ENCODE results near the gene COMMD1.

Gene COMMD1

DNA sequence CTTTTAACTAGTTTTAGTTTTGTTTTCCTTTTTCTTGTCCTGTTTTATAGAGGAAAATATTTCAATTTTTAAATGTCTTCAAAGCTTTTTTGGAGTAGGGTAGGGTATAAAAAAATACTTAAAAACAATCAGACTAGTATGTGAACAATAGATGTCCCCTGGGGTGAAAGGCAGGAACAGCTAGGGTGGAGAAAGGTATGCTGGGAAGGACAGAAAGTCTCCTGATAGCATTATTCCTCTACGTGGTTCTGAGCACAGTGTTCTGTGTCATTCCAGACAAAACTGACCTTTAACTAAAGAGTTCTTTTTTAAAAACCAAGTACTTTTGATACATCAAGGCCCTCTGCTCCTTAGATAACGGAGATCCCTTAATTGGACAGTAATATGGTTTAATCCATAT, 258.4 kb downstream of the COMMD1 start:
- no peak for DNase-seq (ENCODE audit: low read depth in 4 of 4, low spot score in 1 of 4)

DNA sequence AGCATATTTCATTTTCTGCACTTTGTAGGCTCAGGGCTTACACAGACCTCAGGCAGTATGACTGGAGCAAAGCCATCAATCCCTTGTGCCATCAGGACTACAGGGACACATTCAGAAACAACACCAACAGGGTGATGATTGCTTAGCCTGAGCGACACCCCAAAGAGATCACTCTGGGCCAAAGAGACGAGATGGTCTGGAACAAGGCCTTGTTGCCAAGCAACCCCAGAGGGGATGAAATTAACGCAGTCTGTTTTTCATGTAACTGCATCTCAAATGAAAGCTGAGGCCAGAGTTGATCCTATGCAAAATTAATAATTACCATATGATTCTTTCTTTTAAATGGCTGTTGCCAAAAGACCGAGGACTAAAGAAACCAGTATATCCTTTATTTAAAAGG, 270.3 kb downstream of the COMMD1 start:
- no peak for DNase-seq (ENCODE audit: low read depth in 4 of 4, low spot score in 1 of 4)

DNA sequence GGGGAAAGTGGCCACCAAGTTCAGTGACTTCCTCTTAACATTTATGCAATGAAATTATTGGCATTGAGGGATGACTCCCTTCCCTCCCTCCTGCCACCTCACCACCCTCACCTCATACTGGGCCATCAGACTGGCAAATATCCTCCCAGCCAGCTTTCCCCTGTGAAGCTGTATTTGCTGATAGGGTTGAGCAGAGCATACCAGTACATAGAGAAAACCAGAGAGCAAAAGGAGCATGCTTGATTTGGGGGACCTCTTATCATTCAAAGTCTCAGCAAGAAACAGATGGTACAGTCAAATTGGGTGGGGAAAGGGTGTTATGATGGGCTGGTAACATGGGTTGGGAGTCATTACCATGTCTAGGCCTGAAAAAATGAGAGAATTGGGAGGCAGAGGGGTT, 271.3 kb downstream of the COMMD1 start:
- no peak for DNase-seq (ENCODE audit: low read depth in 4 of 4, low spot score in 1 of 4)

DNA sequence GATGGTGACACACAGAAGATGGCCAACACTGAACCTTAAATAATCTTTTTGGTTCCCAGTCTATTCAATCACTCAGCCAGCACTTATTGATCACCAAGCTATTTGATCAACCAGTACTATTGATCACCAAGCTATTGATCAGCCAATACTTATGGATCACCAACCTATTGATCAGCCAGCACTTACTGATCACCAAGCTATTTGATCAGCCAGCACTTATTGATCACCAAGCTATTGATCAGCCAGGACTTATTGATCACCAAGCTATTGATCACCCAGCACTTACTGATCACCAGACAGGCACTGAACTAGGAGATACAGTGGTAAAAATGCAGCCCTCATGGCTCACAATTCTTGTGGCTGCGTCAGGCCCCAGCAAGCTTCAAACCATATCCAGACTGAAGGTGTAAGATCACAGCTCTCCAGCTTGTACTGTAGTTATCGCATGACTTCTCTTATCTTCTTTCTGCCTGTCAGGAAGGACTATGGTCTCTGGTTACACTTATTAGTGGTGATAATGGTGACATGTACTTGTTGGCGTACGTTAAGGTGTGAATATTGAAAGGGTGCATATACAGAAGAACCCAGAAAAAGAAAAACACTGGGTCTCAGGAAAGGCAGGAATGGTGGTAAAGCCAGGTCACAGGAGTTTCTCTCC, 272.0 kb downstream of the COMMD1 start:
- DNase-seq (ENCODE audit: low read depth in 4 of 4, low spot score in 1 of 4), result no peak

DNA sequence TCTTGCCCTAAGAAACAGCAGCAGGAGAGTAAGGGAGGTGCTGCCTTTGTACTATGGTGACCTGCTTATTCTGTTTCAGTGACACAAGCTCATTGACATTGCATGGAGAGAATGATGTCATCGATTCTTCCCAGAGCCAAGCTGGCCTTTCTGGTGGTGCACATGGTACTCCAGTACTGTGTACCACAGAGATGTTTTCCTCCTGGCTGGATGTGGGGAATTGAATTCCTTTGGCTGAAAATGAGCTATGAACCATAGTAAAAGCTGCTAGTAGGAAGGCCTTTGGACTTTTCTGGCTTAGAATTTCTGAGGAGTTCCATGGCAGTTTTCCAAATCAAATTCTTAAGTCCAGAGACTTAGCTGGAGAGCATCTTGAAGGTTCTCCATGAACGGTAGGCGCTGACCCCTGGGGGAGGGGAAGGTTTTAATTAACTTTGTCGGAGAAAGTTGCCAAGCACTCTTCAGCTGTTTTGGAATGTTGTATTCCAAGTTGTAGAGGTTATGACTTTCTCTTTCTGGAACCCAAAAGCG, 273.3 kb downstream of the COMMD1 start:
- no peak for DNase-seq (ENCODE audit: low read depth in 4 of 4, low spot score in 1 of 4)

DNA sequence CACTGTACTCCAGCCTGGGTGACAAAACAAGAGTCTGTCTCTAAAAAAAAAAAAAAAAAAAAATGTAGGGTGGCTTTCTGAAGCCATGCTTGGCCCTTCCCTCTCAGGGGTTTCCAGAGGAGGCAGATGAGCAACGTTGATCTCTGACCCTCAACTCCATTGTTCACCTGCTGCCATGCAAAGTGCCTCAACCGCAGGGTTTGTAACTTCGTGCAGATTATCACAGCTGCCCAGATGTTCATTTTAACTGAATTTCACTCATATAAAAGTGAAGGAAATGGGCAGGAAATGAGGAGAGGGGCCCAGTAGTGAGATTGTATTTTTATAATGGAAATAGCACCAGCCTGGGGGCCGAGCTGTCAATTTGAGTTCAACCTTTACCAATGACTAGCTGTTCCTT, 275.5 kb downstream of the COMMD1 start:
- DNase-seq (ENCODE audit: low read depth in 4 of 4, low spot score in 1 of 4), result no peak

DNA sequence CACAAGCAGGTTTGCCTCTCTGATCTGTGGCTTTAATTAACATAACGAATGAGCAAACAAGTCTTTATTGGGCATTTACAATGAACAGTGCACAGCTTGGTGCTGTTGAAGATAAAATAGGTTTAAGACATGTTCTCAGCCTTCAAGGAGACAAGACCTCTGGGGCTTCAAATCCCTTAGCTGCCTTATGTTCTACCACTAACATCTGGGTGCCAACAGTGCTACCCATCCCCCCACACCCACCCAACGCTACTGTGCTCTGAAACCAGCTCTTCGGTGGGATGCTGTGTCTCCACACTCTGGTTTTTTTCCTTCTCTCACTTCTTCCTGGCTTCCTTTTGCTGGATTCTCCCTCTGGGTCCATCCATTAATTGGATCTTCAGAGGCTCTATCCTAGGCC, 276.4 kb downstream of the COMMD1 start:
- no peak for DNase-seq (ENCODE audit: low read depth in 4 of 4, low spot score in 1 of 4)

DNA sequence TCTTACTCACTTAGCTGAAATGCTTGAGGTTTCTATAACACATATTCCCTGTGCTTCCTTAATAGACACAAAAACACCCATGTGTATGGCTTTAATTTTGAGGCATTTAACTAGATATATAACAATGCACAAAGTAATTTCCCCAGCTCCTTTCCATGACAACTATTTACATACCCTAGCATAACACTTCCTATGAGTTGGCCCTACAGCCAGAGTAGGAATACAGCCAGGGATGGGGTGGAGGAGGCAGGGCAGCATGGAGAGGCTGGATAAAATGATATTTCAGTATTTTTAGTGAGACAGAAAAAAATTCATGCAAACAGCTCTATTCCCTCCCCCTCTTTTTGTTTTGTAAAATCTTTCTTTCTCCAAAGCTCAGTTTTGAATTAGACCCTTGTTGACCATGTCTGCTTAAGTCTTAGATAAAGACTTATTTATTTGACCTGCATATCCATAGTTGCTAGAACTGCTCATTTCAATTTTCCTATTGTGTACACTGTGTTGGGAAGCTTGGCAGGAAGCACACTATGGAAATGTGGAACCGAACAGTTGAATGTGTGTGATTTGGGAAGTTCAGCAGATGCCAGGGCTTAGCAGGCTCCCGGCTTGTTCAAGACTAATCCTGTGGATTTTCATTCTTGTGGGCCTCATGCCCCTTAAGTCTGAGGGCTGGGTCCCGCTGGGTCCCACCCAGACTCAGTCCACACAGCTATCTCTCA, 279.2 kb downstream of the COMMD1 start:
- no peak for DNase-seq (ENCODE audit: low read depth in 4 of 4, low spot score in 1 of 4)

Data from stimulated activated CD4-positive, alpha-beta T cell treated with anti-CD3 and anti-CD28 coated beads, Interleukin-1b, Interleukin-23, amount 100 ng/mL, for 24 hours (primary cell).